HG03439 (cell line): ENCODE measurements around the gene CENPU.

ENCODE experiments used
- ATAC-seq: cut with Tn5 transposase; IDR thresholded peaks from one replicate; pipeline ENCODE4 v1.9.1; 2021; ENCODE audit warnings: mild to moderate bottlenecking, moderate library complexity; ENCODE audit not compliant: unreplicated experiment

The CENPU gene

GRCh38 chr4:184713887-184714286, 20.0 kb downstream of the CENPU start:
- ATAC-seq, result no peak

- ATAC-seq, result no peak
Observed at GRCh38 chr4:184712322-184712721, 21.6 kb downstream of the CENPU start.

- ATAC-seq, result no peak
Observed at GRCh38 chr4:184706453-184706852, 27.4 kb downstream of the CENPU start.

GRCh38 chr4:184705692-184706091, 28.2 kb downstream of the CENPU start:
- ATAC-seq, result no peak

GRCh38 chr4:184702114-184702513, 31.8 kb downstream of the CENPU start:
- ATAC-seq, result no peak

GRCh38 chr4:184699941-184700340, 34.0 kb downstream of the CENPU start:
- no peak for ATAC-seq

GRCh38 chr4:184697956-184698355, 35.9 kb downstream of the CENPU start:
- ATAC-seq, result no peak

GRCh38 chr4:184695178-184695896, 38.6 kb downstream of the CENPU start:
- ATAC-seq, result no peak

- no peak for ATAC-seq
Observed at GRCh38 chr4:184694412-184694956, 39.4 kb downstream of the CENPU start.

GRCh38 chr4:184693056-184693455, 40.8 kb downstream of the CENPU start:
- no peak for ATAC-seq

- ATAC-seq, result no peak
Observed at GRCh38 chr4:184689681-184690080, 44.2 kb downstream of the CENPU start.

GRCh38 chr4:184688447-184688846, 45.4 kb downstream of the CENPU start:
- no peak for ATAC-seq

- ATAC-seq, result no peak
Observed at GRCh38 chr4:184688005-184688404, 45.9 kb downstream of the CENPU start.

- no peak for ATAC-seq
Observed at GRCh38 chr4:184684491-184685189, 49.3 kb downstream of the CENPU start.

- no peak for ATAC-seq
Observed at GRCh38 chr4:184681916-184682315, 52.0 kb downstream of the CENPU start.

GRCh38 chr4:184680698-184681097, 53.2 kb downstream of the CENPU start:
- no peak for ATAC-seq

GRCh38 chr4:184675821-184676492, 57.9 kb downstream of the CENPU start:
- ATAC-seq, result no peak

- no peak for ATAC-seq
Observed at GRCh38 chr4:184675018-184675417, 58.9 kb downstream of the CENPU start.

GRCh38 chr4:184674011-184674410, 59.9 kb downstream of the CENPU start:
- no peak for ATAC-seq

GRCh38 chr4:184672741-184673140, 61.2 kb downstream of the CENPU start:
- ATAC-seq, result no peak

- ATAC-seq, result no peak
Observed at GRCh38 chr4:184671101-184671500, 62.8 kb downstream of the CENPU start.

- no peak for ATAC-seq
Observed at GRCh38 chr4:184669251-184669650, 64.6 kb downstream of the CENPU start.
